ENCODE data around the gene RPA1. TPM values are rescaled to one million over a fixed set of nuclear protein-coding genes. Genes with fewer than 3 reads are reported as not detected.

RPA1 gene
- total RNA-seq, 2 donors from 2014 or later: 63.4 to 105 TPM

DNA sequence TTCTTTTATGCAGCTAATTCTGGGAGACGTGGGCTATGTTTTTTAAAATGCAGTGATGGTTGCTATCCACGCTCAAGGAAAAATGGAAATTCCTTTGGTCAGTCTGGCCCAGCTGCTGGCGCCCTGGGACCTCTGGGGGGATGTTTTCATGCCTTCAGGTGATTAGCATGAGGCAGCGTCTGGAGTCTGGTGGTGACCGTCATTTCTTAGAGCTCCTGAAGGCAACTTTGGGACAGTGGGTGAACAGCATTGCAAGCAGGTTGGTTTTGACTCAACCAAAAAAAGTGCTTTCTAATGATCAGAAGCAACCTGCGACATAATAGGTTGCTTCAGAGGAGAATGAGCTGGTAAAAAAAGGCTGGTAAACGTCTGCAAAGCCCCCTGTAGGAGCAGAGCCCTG is 82.3 kb downstream of the RPA1 start:
- intact Hi-C loops (cut with DNase I): no loop called here
- Histone ChIP-seq H3K9ac (ENCODE audit: low read depth in 2 of 2, low read length in 2 of 2) (no peak overlapping the region), H3K4me1 (no peaks in the 10 kb centered on the region), H3K27me3 (peaks cover 30% of the 10 kb centered on the region), H3K36me3 (no peaks in the 10 kb centered on the region), H3K4me3 (no peak overlapping the region), H3K27ac (no peak overlapping the region), H3K9me3 (no peaks in the 10 kb centered on the region)
- DNase-seq: no peak
- TF ChIP-seq, protein P1, sequence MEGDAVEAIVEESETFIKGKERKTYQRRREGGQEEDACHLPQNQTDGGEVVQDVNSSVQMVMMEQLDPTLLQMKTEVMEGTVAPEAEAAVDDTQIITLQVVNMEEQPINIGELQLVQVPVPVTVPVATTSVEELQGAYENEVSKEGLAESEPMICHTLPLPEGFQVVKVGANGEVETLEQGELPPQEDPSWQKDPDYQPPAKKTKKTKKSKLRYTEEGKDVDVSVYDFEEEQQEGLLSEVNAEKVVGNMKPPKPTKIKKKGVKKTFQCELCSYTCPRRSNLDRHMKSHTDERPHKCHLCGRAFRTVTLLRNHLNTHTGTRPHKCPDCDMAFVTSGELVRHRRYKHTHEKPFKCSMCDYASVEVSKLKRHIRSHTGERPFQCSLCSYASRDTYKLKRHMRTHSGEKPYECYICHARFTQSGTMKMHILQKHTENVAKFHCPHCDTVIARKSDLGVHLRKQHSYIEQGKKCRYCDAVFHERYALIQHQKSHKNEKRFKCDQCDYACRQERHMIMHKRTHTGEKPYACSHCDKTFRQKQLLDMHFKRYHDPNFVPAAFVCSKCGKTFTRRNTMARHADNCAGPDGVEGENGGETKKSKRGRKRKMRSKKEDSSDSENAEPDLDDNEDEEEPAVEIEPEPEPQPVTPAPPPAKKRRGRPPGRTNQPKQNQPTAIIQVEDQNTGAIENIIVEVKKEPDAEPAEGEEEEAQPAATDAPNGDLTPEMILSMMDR (IDR thresholded peaks at IDR 0.05): no peak

DNA sequence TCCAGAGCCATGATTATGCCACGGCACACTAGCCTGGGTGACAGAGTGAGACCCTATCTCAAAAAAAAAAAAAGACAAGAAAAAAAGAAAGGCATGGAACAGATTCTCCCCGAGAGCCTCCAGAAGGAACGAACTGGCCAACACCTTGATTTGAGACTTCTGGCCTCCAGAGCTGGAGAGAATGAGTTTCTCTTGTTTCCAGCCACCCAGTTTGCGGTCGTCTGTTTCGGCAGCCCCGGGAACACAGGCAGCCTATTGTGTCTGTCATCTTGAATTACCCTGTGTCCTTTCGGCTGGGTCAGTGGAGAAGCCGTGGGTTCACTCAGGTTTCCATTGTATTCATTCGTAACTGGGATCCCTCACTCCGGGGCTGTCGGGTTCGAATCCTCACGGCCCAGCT is 83.9 kb downstream of the RPA1 start:
- Histone ChIP-seq H3K27ac (no peak overlapping the region), H3K27me3 (peaks cover 15% of the 10 kb centered on the region), H3K36me3 (no peaks in the 10 kb centered on the region), H3K4me1 (no peaks in the 10 kb centered on the region), H3K4me3 (no peak overlapping the region), H3K9me3 (no peaks in the 10 kb centered on the region), H3K9ac (ENCODE audit: low read depth in 2 of 2, low read length in 2 of 2) (no peak overlapping the region)
- intact Hi-C loops (cut with DNase I): no loop called here
- DNase-seq: no peak
- TF ChIP-seq, protein P1 (IDR thresholded peaks at IDR 0.05): no peak

DNA sequence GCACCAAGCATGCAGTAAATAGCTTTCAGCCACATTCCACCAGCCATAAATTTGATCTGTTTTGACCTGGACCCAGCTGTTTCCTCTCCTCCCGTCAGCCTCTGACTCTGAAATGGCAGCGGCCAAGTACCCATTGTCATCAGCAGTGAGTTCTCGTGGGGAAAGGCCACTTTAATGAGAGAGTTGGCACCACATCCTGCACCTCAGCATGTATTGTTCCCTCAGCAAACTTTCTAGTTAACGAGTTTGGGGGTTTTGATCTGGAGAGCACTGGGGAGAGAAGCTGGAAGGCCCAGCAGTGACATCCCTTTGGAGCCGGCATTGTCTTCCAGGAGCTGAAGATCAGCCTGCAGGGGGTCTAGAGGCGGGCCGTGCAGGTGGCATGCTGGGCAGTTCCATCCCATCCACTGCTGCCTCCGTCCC is 84.9 kb downstream of the RPA1 start:
- no peak for DNase-seq
- intact Hi-C loops (cut with DNase I): no loop called here
- no peak overlapping the region for H3K4me3 ChIP-seq
- H3K27me3 ChIP-seq: peaks cover 7% of the 10 kb centered on the region
- H3K4me1 ChIP-seq: no peaks in the 10 kb centered on the region
- no peaks in the 10 kb centered on the region for H3K36me3 ChIP-seq
- TF ChIP-seq, protein P1 (IDR thresholded peaks at IDR 0.05): no peak
- no peak overlapping the region for H3K9ac ChIP-seq (ENCODE audit: low read depth in 2 of 2, low read length in 2 of 2)
- H3K27ac ChIP-seq: no peak overlapping the region
- H3K9me3 ChIP-seq: no peaks in the 10 kb centered on the region

DNA sequence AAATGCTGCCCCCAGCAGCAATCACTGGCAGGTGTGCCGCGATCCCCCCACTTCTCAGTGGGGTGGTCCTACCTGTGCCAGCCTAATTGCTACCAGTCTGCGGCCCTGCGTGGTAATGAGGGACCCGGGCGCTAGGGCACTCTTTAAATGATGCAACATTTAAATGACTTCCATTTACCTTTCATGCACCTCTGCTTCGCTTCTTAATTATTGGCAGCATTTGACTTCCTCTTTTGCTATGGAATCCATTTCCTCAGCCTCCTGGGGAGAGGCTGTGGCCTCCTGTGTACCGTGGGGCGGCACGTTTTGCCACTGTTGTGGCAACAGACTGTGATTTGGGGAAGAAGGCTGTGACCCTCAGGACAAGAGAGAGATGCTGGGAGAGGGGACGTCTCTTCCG is 86.1 kb downstream of the RPA1 start:
- H3K9ac ChIP-seq (ENCODE audit: low read depth in 2 of 2, low read length in 2 of 2): no peak overlapping the region
- no peak for DNase-seq
- H3K4me1 ChIP-seq: no peaks in the 10 kb centered on the region
- intact Hi-C loops (cut with DNase I): no loop called here
- TF ChIP-seq, protein P1 (IDR thresholded peaks at IDR 0.05): no peak
- no peaks in the 10 kb centered on the region for H3K9me3 ChIP-seq
- H3K27me3 ChIP-seq: peaks cover 4% of the 10 kb centered on the region
- no peak overlapping the region for H3K4me3 ChIP-seq
- H3K36me3 ChIP-seq: no peaks in the 10 kb centered on the region
- no peak overlapping the region for H3K27ac ChIP-seq

DNA sequence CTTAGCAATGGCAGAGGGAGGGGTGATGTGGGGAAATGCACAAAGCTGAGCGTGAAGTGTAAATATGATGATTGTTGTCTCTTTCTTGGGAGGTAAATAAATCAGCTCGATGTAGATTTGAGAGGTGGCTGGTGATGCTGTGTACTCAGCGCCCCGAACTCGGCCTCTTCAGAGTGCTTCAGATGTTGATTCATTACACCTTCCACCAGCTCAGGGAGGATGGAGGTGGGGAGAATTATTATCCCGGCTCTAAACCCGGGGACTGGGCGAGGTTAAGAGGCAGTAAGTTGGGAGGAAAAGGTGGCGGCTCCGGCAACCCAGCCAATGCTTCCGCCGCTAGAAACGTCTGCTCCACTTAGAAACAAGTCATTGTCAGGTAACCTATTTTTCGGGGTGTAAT is 86.5 kb downstream of the RPA1 start:
- H3K9me3 ChIP-seq: no peaks in the 10 kb centered on the region
- no peaks in the 10 kb centered on the region for H3K36me3 ChIP-seq
- H3K4me1 ChIP-seq: no peaks in the 10 kb centered on the region
- intact Hi-C loops (cut with DNase I): no loop called here
- no peak overlapping the region for H3K27ac ChIP-seq
- H3K4me3 ChIP-seq: no peak overlapping the region
- H3K27me3 ChIP-seq: peaks cover 4% of the 10 kb centered on the region
- no peak overlapping the region for H3K9ac ChIP-seq (ENCODE audit: low read depth in 2 of 2, low read length in 2 of 2)
- no peak for DNase-seq
- TF ChIP-seq, protein P1 (IDR thresholded peaks at IDR 0.05): no peak

Data from colonic mucosa (tissue), 4 donors.